SK-N-SH (cell line): ENCODE results near the gene MAP1LC3A. TPM values are rescaled to one million over a fixed set of nuclear protein-coding genes. Genes with fewer than 3 reads are reported as not detected.

Source experiments
- CTCF ChIA-PET: fragments of 300-600, 350-600 bp; formaldehyde crosslinking; extraction: SDS; loops from one replicate; lab custom pipeline; 2021; lab: Yijun Ruan, JAX
- POLR2A ChIA-PET: fragments of 350-600 bp; sonication (Branson Sonifier 250); formaldehyde crosslinking; extraction: SDS; loops from one replicate; lab custom pipeline; 2020; ENCODE audit warnings: antibody characterized with exemption, inconsistent platforms; lab: Yijun Ruan, JAX
- DNase-seq: peaks from one replicate; pipeline ENCODE4 v3.0.0; 2012
- H2AFZ ChIP-seq: fragments of 200-600 bp; sonication (generic); 2 replicates; pipeline ENCODE4 v1.8.1; 2016; ENCODE audit warnings: antibody characterized with exemption, mild to moderate bottlenecking, low read depth
- H3F3A ChIP-seq: fragments of 200-600 bp; sonication (generic); replicated peaks from 2 replicates; pipeline ENCODE3; 2016; ENCODE audit warnings: antibody characterized with exemption, mild to moderate bottlenecking; ENCODE audit not compliant: insufficient read depth
- H3K27ac ChIP-seq, 2 experiments: fragments of 200-500 bp in 1 of 2; fragments of 200-600 bp in 1 of 2; sonication (Bioruptor generic) in 1 of 2; sonication (generic), shearing (Covaris generic) in 1 of 2; 2 replicates each; pipeline versions ENCODE4 v1.5.1 to v1.6.1; 2014 to 2016; ENCODE audit warnings: low read depth in 2 of 2, inconsistent platforms in 1 of 2, low read length in 1 of 2, mild to moderate bottlenecking in 1 of 2, mixed read lengths in 1 of 2
- H3K27me3 ChIP-seq: fragments of 200-600 bp; sonication (generic), shearing (Covaris generic); 2 replicates; pipeline ENCODE4 v1.6.1; 2016; ENCODE audit warnings: mixed run types; ENCODE audit not compliant: insufficient read depth
- H3K36me3 ChIP-seq, 2 experiments: fragments of 200-500 bp in 1 of 2; fragments of 200-600 bp in 1 of 2; sonication (Bioruptor generic) in 1 of 2; sonication (generic) in 1 of 2; replicated peaks in 1 of 2; 2 replicates each; pipeline versions ENCODE3 to v1.5.1; 2014 to 2016; ENCODE audit warnings: low read length in 1 of 2, mild to moderate bottlenecking in 1 of 2; ENCODE audit not compliant: insufficient read depth in 2 of 2, control insufficient read depth in 1 of 2
- H3K4me1 ChIP-seq, 2 experiments: fragments of 200-500 bp in 1 of 2; fragments of 200-600 bp in 1 of 2; sonication (Bioruptor generic) in 1 of 2; sonication (generic), shearing (Covaris generic) in 1 of 2; 2 replicates each; pipeline versions ENCODE4 v1.5.1 to v1.6.1; 2014 to 2016; ENCODE audit warnings: low read depth in 1 of 2, low read length in 1 of 2, mixed run types in 1 of 2; ENCODE audit not compliant: insufficient read depth in 2 of 2, control insufficient read depth in 1 of 2
- H3K4me2 ChIP-seq: fragments of 200-600 bp; sonication (generic), shearing (Covaris generic); 2 replicates; pipeline ENCODE4 v1.6.1; 2017; ENCODE audit warnings: mixed run types
- H3K4me3 ChIP-seq, 2 experiments: fragments of 200-500 bp in 1 of 2; fragments of 200-600 bp in 1 of 2; sonication (Bioruptor generic) in 1 of 2; sonication (generic), shearing (Covaris generic) in 1 of 2; 2 replicates each; pipeline versions ENCODE4 v1.5.1 to v1.8.1; 2014 to 2016; ENCODE audit warnings: low read depth in 2 of 2, inconsistent platforms in 1 of 2, low read length in 1 of 2, mild to moderate bottlenecking in 1 of 2, mixed read lengths in 1 of 2, moderate library complexity in 1 of 2
- H3K79me2 ChIP-seq: fragments of 200-600 bp; sonication (generic); 2 replicates; pipeline ENCODE4 v1.8.1; 2017; ENCODE audit warnings: mild to moderate bottlenecking; ENCODE audit not compliant: insufficient read depth
- H3K9ac ChIP-seq: fragments of 200-600 bp; sonication (generic); 2 replicates; pipeline ENCODE4 v1.6.1; 2017; ENCODE audit warnings: mixed run types
- H3K9me2 ChIP-seq: fragments of 200-600 bp; sonication (generic); 2 replicates; pipeline ENCODE4 v1.6.1; 2017; ENCODE audit warnings: mixed run types
- H3K9me3 ChIP-seq: fragments of 200-600 bp; sonication (generic); 2 replicates; pipeline ENCODE4 v1.6.1; 2017; ENCODE audit warnings: mixed run types, mild to moderate bottlenecking, moderate library complexity
- H4K20me1 ChIP-seq: fragments of 200-600 bp; sonication (generic); 2 replicates; pipeline ENCODE4 v1.6.1; 2017; ENCODE audit warnings: mild to moderate bottlenecking, mixed run types; ENCODE audit not compliant: insufficient read depth
- CHD2 ChIP-seq: fragments of 150-350 bp; IDR thresholded peaks from 2 replicates; pipeline ENCODE4 v1.6.1; 2018; ENCODE audit warnings: low read length; ENCODE audit not compliant: partially characterized antibody
- CTCF ChIP-seq: fragments of 200-600 bp; sonication (generic); IDR thresholded peaks from 2 replicates; pipeline ENCODE4 v1.6.1; 2017; ENCODE audit warnings: antibody characterized with exemption, mild to moderate bottlenecking, moderate library complexity
- ELF1 ChIP-seq: IDR thresholded peaks from 2 replicates; pipeline ENCODE4 v1.4.0; 2012
- EP300 ChIP-seq, 2 experiments: IDR thresholded peaks; 2 replicates each; pipeline versions ENCODE4 v1.4.0 to v1.6.1; 2012; ENCODE audit warnings: borderline replicate concordance in 1 of 2, low read depth in 1 of 2, low read length in 1 of 2
- EZH2phosphoT487 ChIP-seq: fragments of 200-600 bp; sonication (generic); IDR thresholded peaks from 2 replicates; pipeline ENCODE4 v1.6.1; 2017; ENCODE audit warnings: low read depth, mixed run types, mild to moderate bottlenecking, antibody characterized with exemption, moderate library complexity, borderline replicate concordance
- FOXJ3 ChIP-seq: sonication (generic); formaldehyde crosslinking; IDR thresholded peaks from 2 replicates; pipeline ENCODE4 v1.5.1; 2020; ENCODE audit warnings: mild to moderate bottlenecking, missing genetic modification reagents
- GABPA ChIP-seq: IDR thresholded peaks from 2 replicates; pipeline ENCODE4 v1.4.0; 2012; ENCODE audit warnings: low read depth, mild to moderate bottlenecking
- IRF3 ChIP-seq: fragments of 150-350 bp; IDR thresholded peaks from 2 replicates; pipeline ENCODE4 v1.6.1; 2016; ENCODE audit warnings: mild to moderate bottlenecking, low read depth, low read length
- JUND ChIP-seq: IDR thresholded peaks from 2 replicates; pipeline ENCODE4 v1.4.0; 2012
- MAX ChIP-seq: IDR thresholded peaks from 2 replicates; pipeline ENCODE4 v1.4.0; 2012; ENCODE audit warnings: low read depth
- MEF2A ChIP-seq: IDR thresholded peaks from 2 replicates; pipeline ENCODE4 v1.4.0; 2012; ENCODE audit warnings: low read depth, borderline replicate concordance
- MXI1 ChIP-seq: IDR thresholded peaks from 2 replicates; pipeline ENCODE4 v1.6.1; 2012; ENCODE audit warnings: mild to moderate bottlenecking, low read depth, low read length, improper control_type of control experiment
- NFIC ChIP-seq: IDR thresholded peaks from 2 replicates; pipeline ENCODE4 v1.4.0; 2012; ENCODE audit warnings: borderline replicate concordance
- PBX3 ChIP-seq: IDR thresholded peaks from 2 replicates; pipeline ENCODE4; 2012
- RCOR1 ChIP-seq: fragments of 150-350 bp; IDR thresholded peaks from 2 replicates; pipeline ENCODE4 v1.6.1; 2017; ENCODE audit warnings: antibody characterized with exemption, low read length
- RXRA ChIP-seq: IDR thresholded peaks from 2 replicates; pipeline ENCODE4 v1.4.0; 2012; ENCODE audit warnings: low read depth, mild to moderate bottlenecking, borderline replicate concordance
- SIN3A ChIP-seq: IDR thresholded peaks from 2 replicates; pipeline ENCODE4 v1.6.1; 2012; ENCODE audit warnings: low read depth, mild to moderate bottlenecking, low read length, moderate library complexity, borderline replicate concordance
- SMC3 ChIP-seq: IDR thresholded peaks from 2 replicates; pipeline ENCODE4 v1.6.1; 2012; ENCODE audit warnings: low read depth, low read length, improper control_type of control experiment
- TCF12 ChIP-seq: IDR thresholded peaks from 2 replicates; pipeline ENCODE4 v1.4.0; 2012
- TEAD4 ChIP-seq: IDR thresholded peaks from 2 replicates; pipeline ENCODE4 v1.4.0; 2012; ENCODE audit warnings: mild to moderate bottlenecking, borderline replicate concordance; ENCODE audit not compliant: insufficient read depth
- USF1 ChIP-seq: IDR thresholded peaks from 2 replicates; pipeline ENCODE4 v1.4.0; 2012; ENCODE audit warnings: low read depth, borderline replicate concordance
- YY1 ChIP-seq: IDR thresholded peaks from 2 replicates; pipeline ENCODE4 v1.4.0; 2012; ENCODE audit warnings: low read depth, mild to moderate bottlenecking
- WGBS: methylation state at CpG from one replicate; pipeline ENCODE4 v1.1.6; 2017; ENCODE audit warnings: low lambda C conversion rate; 5-methylcytosine and 5-hydroxymethylcytosine counted together
- polyA plus RNA-seq, 3 experiments: library from polyadenylated mRNA; depleted of rRNA; stranded (reverse); fragments of >200 nt; gene quantifications; 2 replicates each; pipeline ENCODE4 v1.2.3, GENCODE V29; 2012

The MAP1LC3A gene
- polyA plus RNA-seq, 1 of the 3 experiments (the other 2 are of a cell fraction) = 24.9 TPM

- no peak for TF ChIP-seq RXRA
- no peak for TF ChIP-seq MAX
- TF ChIP-seq TEAD4 = no peak
- TF ChIP-seq USF1 = no peak
Measured at GRCh38 chr20:34532756-34533155, 25.8 kb upstream of the MAP1LC3A start (continued).

GRCh38 chr20:34534391-34535165 lies 23.9 kb upstream of the MAP1LC3A start:
- H3K9ac ChIP-seq = no peak overlapping the region
- POLR2A ChIA-PET = interaction anchor here (0.9 kb wide), 1 partner anchor 18 kb away, joined by 3 read pairs; no protein-coding TSS in a partner anchor
- no peak for TF ChIP-seq GABPA
- no peak for TF ChIP-seq YY1
- no peak for TF ChIP-seq PBX3
- TF ChIP-seq RCOR1 = no peak
- TF ChIP-seq SMC3 = no peak
- TF ChIP-seq ELF1 = no peak
- TF ChIP-seq MEF2A = no peak
- TF ChIP-seq IRF3 = no peak
- TF ChIP-seq TCF12 = no peak
- no peak for TF ChIP-seq CTCF
- no peak for TF ChIP-seq SIN3A
- TF ChIP-seq TEAD4 = no peak
- TF ChIP-seq NFIC = no peak
- TF ChIP-seq MXI1 = no peak
- no peak for TF ChIP-seq EZH2phosphoT487
- no peak for TF ChIP-seq JUND
- TF ChIP-seq EP300 (IDR thresholded peaks at IDR 0.05; ENCODE audit: borderline replicate concordance in 1 of 2, low read depth in 1 of 2, low read length in 1 of 2) = no peak
- no peak for TF ChIP-seq CHD2
- no peak for TF ChIP-seq FOXJ3 (CRISPR knock-in tag)
- no peaks in the 10 kb centered on the region for H3K27me3 ChIP-seq
- H3K36me3 ChIP-seq = peaks cover 51 to 80% of the 10 kb centered on the region in 2 experiments
- 98% methylated on average over 12 of the region's 15 CpGs for WGBS
- H3K4me2 ChIP-seq = no peak overlapping the region
- H3F3A ChIP-seq = peaks cover 8% of the 10 kb centered on the region
- H3K27ac ChIP-seq = no peak overlapping the region; a peak in 1 of 4 replicates
- no peaks in the 10 kb centered on the region for H3K9me2 ChIP-seq
- no peaks in the 10 kb centered on the region for H3K9me3 ChIP-seq
- no peak overlapping the region for H3K4me3 ChIP-seq
- H2AFZ ChIP-seq = no peak overlapping the region
- peaks cover 32% of the 10 kb centered on the region for H4K20me1 ChIP-seq
- CTCF ChIA-PET = interaction anchor here (0.6 to 1.0 kb wide), 5 partner anchors 9 to 222 kb away, joined by 3 to 5 read pairs (median 3); no protein-coding TSS in a partner anchor
- no peaks in the 10 kb centered on the region; a peak in 1 of 4 replicates for H3K4me1 ChIP-seq
- DNase-seq = no peak
- H3K79me2 ChIP-seq = peaks cover 21% of the 10 kb centered on the region
